Natural killer cell (primary cell): ENCODE measurements around the gene OSGEP. TPM values are rescaled to one million over a fixed set of nuclear protein-coding genes. Genes with fewer than 3 reads are reported as not detected.
"Not testable (repeated sequence)": the region's sequence is repeated elsewhere in the genome, so short reads cannot be mapped to it uniquely, and the experiment has no call there.

Source experiments
- ATAC-seq, 3 donors: fragments of 150-1000 bp in 2 of 3; fragments of 200-7000 bp in 1 of 3; cut with Tn5 transposase; 1 replicate in 1 of 3; 2 replicates in 2 of 3; pipeline ENCODE4 v1.10.0; 2021; ENCODE audit warnings: mild to moderate bottlenecking in 2 of 3, moderate library complexity in 2 of 3
- DNase-seq, 2 donors: peaks; one replicate each; pipeline versions ENCODE4 v3.0.0 to v3.0.0-alpha.2; 2013 to 2021; ENCODE audit warnings: mixed read lengths in 1 of 2
- H3K27ac ChIP-seq: one replicate; pipeline ENCODE4 v1.5.1; 2013; ENCODE audit warnings: mild to moderate bottlenecking, low read length
- H3K27me3 ChIP-seq: one replicate; pipeline ENCODE4 v1.6.1; 2013; ENCODE audit warnings: low read length; ENCODE audit not compliant: control insufficient read depth, insufficient read depth
- H3K36me3 ChIP-seq: one replicate; pipeline ENCODE4 v1.6.1; 2013; ENCODE audit warnings: low read length; ENCODE audit not compliant: control insufficient read depth, insufficient read depth
- H3K4me1 ChIP-seq: one replicate; pipeline ENCODE4 v1.6.1; 2013; ENCODE audit warnings: low read length; ENCODE audit not compliant: control insufficient read depth, insufficient read depth
- H3K4me3 ChIP-seq: one replicate; pipeline ENCODE4 v1.5.1; 2013; ENCODE audit warnings: low read length
- H3K9me3 ChIP-seq: one replicate; pipeline ENCODE4 v1.6.1; 2013; ENCODE audit warnings: low read length; ENCODE audit not compliant: control insufficient read depth, insufficient read depth
- H3K27ac Mint-ChIP-seq, 2 donors: one replicate each; pipeline ENCODE4 v1.8.0; 2022; ENCODE audit warnings: mild to moderate bottlenecking in 2 of 2, mixed read lengths in 2 of 2, moderate library complexity in 1 of 2
- H3K27me3 Mint-ChIP-seq, 2 donors: one replicate each; pipeline ENCODE4 v1.8.0; 2022; ENCODE audit warnings: low read depth in 2 of 2, mixed read lengths in 2 of 2
- H3K36me3 Mint-ChIP-seq: one replicate; pipeline ENCODE4 v1.8.0; 2022; ENCODE audit warnings: mixed read lengths
- H3K4me1 Mint-ChIP-seq, 2 donors: one replicate each; pipeline ENCODE4 v1.8.0; 2022; ENCODE audit warnings: mixed read lengths in 2 of 2
- H3K4me3 Mint-ChIP-seq: one replicate; pipeline ENCODE4 v1.8.0; 2022; ENCODE audit warnings: mild to moderate bottlenecking, moderate library complexity, mixed read lengths
- H3K9me3 Mint-ChIP-seq, 2 donors: one replicate each; pipeline ENCODE4 v1.8.0; 2022; ENCODE audit warnings: mixed read lengths in 2 of 2
- CTCF ChIP-seq: fragments of 200-600 bp; IDR thresholded peaks from one replicate; pipeline ENCODE4 v1.8.0; 2022; ENCODE audit warnings: antibody characterized with exemption
- WGBS: methylation state at CpG from one replicate; pipeline ENCODE4 v1.1.7; 2013; ENCODE audit warnings: missing lambda C conversion rate; ENCODE audit not compliant: insufficient coverage; 5-methylcytosine and 5-hydroxymethylcytosine counted together
- intact Hi-C: fragments of 100-400 bp; cut with micrococcal nuclease; formaldehyde crosslinking; loops from one replicate; pipeline ENCODE4 v1.14.2; 2022
- total RNA-seq, 4 donors: library from RNA; stranded (reverse); fragments of 120-200 nt in 1 of 4; gene quantifications; one replicate each; pipeline versions ENCODE4 v1.2.3 to v1.2.4, GENCODE V29; 2013 to 2022

OSGEP gene
- total RNA-seq, 3 donors from 2014 or later (not counting 1 experiment from before 2014, with no cell fraction given): 60.1 to 65.4 (median 63.3) TPM

GRCh38 chr14:20446889-20447288 is 7.7 kb downstream of the OSGEP start:
- TF ChIP-seq CTCF: no peak
- Histone ChIP-seq H3K4me1 (no peaks in the 10 kb centered on the region), H3K4me3 (no peak overlapping the region), H3K27me3 (no peaks in the 10 kb centered on the region), H3K27ac (no peak overlapping the region), H3K36me3 (peaks cover 57% of the 10 kb centered on the region), H3K9me3 (no peaks in the 10 kb centered on the region)
- no peaks in the 10 kb centered on the region for H3K27me3 Mint-ChIP-seq
- ATAC-seq (no peak), DNase-seq (no peak)
- H3K36me3 Mint-ChIP-seq: peaks cover 17% of the 10 kb centered on the region
- H3K4me1 Mint-ChIP-seq: peaks cover 0 to 2% of the 10 kb centered on the region in 2 donors
- 96% methylated on average over 5 of the region's 5 CpGs for WGBS
- H3K27ac Mint-ChIP-seq: no peak overlapping the region
- intact Hi-C loops: no loop called here
- no peak overlapping the region for H3K4me3 Mint-ChIP-seq
- H3K9me3 Mint-ChIP-seq: no peaks in the 10 kb centered on the region

GRCh38 chr14:20443650-20444049 is 11.0 kb downstream of the OSGEP start:
- peaks cover 12% of the 10 kb centered on the region for H3K4me1 ChIP-seq
- H3K9me3 ChIP-seq, H3K4me1 Mint-ChIP-seq, H3K27me3 ChIP-seq, H3K4me3 Mint-ChIP-seq, H3K27ac ChIP-seq, H3K4me3 ChIP-seq, ATAC-seq, H3K27ac Mint-ChIP-seq, intact Hi-C loops, DNase-seq, H3K27me3 Mint-ChIP-seq, H3K36me3 Mint-ChIP-seq, H3K9me3 Mint-ChIP-seq: not testable (repeated sequence)
- H3K36me3 ChIP-seq: peaks cover 31% of the 10 kb centered on the region
- WGBS: 100% methylated on average over 1 of the region's 4 CpGs

- Histone ChIP-seq H3K27me3 (no peaks in the 10 kb centered on the region), H3K36me3 (peaks cover 9% of the 10 kb centered on the region), H3K4me1 (peaks cover 28% of the 10 kb centered on the region), H3K27ac (no peak overlapping the region), H3K4me3 (no peak overlapping the region), H3K9me3 (no peaks in the 10 kb centered on the region)
- Mint-ChIP-seq H3K36me3 (no peaks in the 10 kb centered on the region), H3K4me1 (peaks cover 8 to 9% of the 10 kb centered on the region in 2 donors), H3K27me3 (no peaks in the 10 kb centered on the region), H3K4me3 (no peak overlapping the region), H3K9me3 (no peaks in the 10 kb centered on the region), H3K27ac (no peak overlapping the region)
- ATAC-seq (no peak), DNase-seq (no peak)
- WGBS: 92% methylated on average over 1 of the region's 2 CpGs
- intact Hi-C loops: loop anchor here (1.0 kb wide), 1 partner anchor 26 kb away; no protein-coding TSS in a partner anchor
- no peak for TF ChIP-seq CTCF
These were observed 13.2 kb downstream of the OSGEP start for GRCh38 chr14:20441461-20441860.

GRCh38 chr14:20440882-20441281 is 13.7 kb downstream of the OSGEP start:
- Histone ChIP-seq H3K27ac (no peak overlapping the region), H3K36me3 (peaks cover 3% of the 10 kb centered on the region), H3K27me3 (no peaks in the 10 kb centered on the region), H3K9me3 (no peaks in the 10 kb centered on the region), H3K4me1 (peaks cover 28% of the 10 kb centered on the region), H3K4me3 (no peak overlapping the region)
- Mint-ChIP-seq H3K36me3 (no peaks in the 10 kb centered on the region), H3K9me3 (no peaks in the 10 kb centered on the region), H3K4me3 (no peak overlapping the region), H3K27me3 (no peaks in the 10 kb centered on the region), H3K4me1 (peaks cover 8 to 9% of the 10 kb centered on the region in 2 donors), H3K27ac (peak overlapping the region; percentile 32 to 68)
- WGBS: 24% methylated on average over 4 of the region's 5 CpGs
- ATAC-seq (peak; percentile 39 to 99 (median 77)), DNase-seq (peak in 1 of 2 donors; percentile 56)
- no peak for TF ChIP-seq CTCF
- intact Hi-C loops: loop anchor here (1.0 kb wide), 1 partner anchor 26 kb away; no protein-coding TSS in a partner anchor
